SIG-M5 (cell line): ENCODE data around the gene BUD13.
"Not testable (repeated sequence)": the region's sequence is repeated elsewhere in the genome, so short reads cannot be mapped to it uniquely, and the experiment has no call there.

Source experiments
- DNase-seq: peaks from one replicate; lab custom pipeline; 2025; lab: John Stamatoyannopoulos, UW

BUD13 gene, protein sequence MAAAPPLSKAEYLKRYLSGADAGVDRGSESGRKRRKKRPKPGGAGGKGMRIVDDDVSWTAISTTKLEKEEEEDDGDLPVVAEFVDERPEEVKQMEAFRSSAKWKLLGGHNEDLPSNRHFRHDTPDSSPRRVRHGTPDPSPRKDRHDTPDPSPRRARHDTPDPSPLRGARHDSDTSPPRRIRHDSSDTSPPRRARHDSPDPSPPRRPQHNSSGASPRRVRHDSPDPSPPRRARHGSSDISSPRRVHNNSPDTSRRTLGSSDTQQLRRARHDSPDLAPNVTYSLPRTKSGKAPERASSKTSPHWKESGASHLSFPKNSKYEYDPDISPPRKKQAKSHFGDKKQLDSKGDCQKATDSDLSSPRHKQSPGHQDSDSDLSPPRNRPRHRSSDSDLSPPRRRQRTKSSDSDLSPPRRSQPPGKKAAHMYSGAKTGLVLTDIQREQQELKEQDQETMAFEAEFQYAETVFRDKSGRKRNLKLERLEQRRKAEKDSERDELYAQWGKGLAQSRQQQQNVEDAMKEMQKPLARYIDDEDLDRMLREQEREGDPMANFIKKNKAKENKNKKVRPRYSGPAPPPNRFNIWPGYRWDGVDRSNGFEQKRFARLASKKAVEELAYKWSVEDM

DNA sequence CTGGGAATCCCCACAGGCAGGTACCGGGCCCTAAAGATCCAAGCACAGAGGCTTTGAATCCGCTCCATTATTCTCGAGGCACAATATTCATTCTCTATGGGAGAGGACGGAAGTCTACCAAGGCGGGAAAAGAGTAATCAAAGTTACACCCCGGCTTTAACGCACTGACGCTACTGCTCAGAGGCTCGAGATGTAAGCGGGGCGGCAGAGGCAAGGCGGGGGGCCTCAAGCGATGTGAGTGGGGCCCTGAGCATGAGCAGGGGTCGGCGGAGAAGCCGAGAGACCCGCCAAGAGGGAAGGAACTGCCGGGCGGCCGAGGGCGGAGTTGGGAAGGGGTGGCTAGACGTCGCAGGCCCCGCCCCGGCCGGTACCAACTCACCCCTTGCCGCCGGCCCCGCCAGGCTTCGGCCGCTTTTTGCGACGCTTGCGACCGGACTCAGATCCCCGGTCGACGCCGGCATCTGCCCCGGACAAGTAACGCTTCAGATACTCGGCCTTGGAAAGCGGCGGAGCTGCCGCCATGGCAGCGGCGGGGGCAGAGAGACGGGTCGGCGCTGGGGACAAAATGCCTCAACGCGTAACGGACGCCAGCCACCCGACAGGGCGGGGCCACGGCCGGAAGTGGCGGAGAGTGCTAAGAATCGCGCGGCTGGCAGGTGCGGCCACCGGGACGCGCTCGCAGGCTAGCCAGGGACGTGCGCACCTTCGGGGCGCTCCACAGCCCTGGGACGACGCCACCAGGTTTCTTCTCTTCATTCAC is at the start of gene BUD13:
BUD13 (minus strand) TSS at position 545 of the 760 bp plus-strand sequence; CDS start at position 522, 23 bp downstream.
- DNase-seq, result peak; percentile 10

DNA sequence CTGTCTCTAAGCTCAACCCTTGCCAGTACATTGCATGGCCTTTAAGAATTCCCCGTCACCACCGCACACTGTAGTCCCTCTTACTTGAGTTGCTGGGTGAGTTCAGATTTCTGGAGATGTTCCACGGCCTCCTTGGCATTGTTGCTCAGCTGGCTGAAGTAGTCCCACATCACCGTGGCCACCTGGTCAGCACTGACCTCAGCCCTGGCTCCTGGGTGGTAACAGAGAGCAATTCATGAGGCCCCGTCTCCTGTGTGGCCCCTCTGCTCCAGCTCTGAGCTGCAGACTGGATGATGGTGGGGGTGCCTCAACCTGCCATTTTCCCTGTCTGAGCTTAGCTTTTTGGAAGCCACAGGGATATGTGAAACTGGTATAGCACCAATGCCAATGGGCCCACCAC is 49.8 kb upstream of the BUD13 start:
- DNase-seq, result no peak

DNA sequence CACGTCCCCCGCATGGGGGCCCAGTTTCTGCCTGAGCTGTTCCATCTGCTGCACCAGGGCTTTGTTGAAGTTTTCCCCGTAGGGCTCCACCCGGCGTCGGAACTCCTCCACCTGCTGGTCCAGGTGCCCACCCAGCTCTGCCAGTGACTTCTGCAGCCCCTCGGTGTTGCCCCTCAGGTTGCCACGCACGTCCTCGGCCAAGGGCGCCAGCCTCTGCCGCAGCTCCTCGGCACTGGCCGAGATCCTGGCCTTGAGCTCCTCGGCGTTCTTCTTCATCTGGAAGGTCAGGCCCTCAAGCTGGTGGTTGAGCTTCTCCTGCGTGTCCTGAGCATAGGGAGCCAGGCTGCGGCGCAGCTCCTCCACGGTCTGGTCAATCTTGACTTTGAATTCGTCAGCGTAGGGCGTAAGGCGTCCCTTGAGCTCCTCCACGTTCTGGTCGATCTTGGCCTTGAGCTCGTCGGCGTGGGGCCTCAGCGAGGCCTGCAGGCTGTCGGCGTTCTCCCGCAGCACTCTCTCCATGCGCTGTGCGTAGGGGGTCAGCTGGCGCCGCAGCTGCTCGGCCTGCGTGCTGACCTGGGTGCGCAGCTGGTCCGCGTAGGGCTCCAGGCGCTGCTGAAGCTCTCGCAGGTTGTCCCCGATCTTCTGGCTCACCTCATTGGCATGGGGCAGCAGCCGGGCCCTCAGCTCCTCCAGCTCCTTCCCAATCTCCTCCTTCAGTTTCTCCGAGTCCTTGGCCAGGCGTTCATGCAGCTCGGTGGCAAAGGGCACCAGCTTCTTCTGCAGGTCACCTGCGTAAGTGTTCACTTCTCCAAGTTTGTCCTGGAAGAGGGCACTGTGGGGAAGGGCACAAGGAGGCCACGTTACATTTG is 48.5 kb upstream of the BUD13 start:
- DNase-seq, result no peak

DNA sequence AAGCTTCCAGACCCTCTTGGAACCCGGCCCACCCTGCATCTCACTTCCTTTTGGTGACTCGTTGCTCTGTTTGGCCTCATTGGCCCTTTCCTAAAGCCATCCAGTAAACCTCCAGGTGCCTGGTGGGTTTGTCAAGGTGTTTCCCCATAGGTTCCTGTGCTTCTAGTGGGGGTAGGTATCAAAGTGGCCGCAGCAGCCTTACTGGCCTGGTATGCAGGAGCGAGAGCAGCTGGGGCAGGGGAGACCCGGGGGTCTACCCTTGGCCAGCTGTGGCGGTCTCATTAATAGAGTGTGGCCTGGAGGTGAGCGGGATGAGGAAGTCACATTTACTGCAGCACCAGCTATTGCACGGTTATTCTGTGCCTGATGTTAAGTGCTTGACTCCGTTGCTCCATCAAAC is 46.3 kb upstream of the BUD13 start:
- DNase-seq, result no peak

DNA sequence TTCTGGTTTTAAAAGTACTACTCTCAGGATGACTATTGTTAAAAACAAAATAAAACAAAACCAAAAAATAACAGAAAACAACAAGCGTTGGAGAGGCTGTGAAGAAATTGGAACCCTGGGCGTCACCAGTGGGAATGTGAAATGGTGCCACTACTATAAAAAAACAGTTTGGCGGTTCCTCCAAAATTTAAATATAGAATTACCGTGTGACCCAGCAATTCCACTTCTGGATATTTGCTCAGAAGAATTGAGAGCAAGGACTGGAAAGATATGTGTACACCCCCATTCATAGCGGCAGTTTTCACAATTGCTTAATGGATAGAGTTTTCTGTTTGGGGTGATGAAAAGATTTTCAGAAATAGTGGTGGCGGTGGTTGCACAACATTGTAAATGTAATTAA is 41.7 kb upstream of the BUD13 start:
- no peak for DNase-seq

DNA sequence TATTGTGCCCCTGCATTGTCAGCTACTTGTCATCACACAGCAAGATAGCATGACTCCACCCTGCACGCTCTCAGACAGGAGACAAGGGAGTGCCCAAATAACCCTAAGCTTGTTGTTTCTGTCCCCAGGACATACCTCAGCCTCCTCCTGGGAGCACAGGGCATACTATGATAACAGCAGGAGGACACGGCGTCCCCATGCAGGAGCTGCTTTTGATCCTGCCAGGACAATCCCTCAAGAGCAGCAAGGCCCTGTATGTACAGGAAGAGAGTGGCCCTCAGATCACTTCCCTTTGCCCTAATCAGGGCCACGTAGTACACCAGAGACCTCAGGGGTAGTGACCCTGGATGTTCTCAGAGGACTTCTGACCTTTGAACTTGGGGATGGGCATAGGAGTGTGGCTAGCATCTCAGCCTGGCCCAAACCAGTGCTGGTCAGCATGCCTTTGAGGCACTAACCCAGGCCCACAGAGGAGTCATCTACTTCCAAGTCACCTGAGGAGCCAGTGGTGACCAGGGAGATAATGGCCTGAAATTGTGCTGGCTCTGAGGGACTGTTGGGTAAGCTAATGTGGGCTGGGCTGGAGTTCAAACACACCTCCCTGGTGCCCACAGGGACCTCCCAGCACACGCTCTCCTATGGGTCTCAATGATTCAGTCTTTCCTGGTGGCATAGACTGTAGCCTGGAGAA is 41.1 kb upstream of the BUD13 start:
- no peak for DNase-seq

DNA sequence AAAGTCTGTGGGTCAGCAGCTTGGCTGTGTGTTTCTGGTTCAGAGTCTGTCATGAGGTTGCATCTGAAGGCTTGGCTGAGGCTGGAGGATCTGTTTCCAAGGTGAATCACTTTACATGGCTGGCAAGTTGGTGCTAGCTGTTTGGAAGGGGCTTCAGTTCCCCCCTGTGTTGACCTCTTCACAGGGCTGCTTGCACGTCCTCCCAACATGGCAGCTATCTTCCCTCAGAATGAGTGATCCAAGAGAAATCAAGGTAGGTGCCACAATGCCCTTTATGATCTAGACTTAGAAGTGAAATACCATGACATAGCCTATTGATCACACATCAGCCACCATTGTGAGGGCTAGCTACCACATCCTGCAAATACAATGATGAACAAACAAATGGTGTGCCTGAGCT is 40.4 kb upstream of the BUD13 start:
- DNase-seq, result no peak

DNA sequence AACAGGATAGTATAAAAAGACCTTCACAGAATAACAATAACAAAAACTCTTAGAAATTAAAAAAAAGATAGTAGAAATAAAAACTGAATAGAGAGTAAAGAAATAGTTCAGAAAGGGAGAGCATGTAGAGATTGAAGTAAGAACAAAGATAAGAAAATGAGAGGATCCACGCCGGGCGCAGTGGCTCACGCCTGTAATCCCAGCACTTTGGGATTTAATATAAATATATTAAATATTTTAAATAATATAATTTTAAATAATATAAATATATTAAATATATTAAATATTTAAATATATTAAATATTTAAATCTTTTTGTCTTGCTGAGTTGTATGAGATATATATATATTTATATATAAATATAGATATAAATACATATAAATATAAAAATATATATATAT is 39.3 kb upstream of the BUD13 start:
- no peak for DNase-seq

DNA sequence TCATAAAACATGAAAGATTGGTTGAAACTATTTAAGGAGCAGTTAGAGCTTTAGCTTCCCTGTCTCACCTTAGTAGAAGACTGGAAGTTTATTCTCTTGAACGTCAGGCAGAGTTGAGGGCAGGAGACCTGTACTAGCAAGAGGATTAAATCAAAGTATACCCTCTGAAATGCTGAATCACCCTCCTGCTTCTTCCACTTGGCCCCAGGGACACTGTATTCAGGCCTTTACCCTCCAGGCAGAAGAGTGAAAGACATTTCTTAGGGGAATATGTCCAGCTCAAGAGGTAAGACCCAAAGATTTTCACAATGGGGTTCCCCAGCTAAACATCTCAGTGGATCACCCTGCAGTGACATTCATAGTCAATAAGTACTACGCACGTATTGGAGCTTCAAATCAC is 38.4 kb upstream of the BUD13 start:
- no peak for DNase-seq

DNA sequence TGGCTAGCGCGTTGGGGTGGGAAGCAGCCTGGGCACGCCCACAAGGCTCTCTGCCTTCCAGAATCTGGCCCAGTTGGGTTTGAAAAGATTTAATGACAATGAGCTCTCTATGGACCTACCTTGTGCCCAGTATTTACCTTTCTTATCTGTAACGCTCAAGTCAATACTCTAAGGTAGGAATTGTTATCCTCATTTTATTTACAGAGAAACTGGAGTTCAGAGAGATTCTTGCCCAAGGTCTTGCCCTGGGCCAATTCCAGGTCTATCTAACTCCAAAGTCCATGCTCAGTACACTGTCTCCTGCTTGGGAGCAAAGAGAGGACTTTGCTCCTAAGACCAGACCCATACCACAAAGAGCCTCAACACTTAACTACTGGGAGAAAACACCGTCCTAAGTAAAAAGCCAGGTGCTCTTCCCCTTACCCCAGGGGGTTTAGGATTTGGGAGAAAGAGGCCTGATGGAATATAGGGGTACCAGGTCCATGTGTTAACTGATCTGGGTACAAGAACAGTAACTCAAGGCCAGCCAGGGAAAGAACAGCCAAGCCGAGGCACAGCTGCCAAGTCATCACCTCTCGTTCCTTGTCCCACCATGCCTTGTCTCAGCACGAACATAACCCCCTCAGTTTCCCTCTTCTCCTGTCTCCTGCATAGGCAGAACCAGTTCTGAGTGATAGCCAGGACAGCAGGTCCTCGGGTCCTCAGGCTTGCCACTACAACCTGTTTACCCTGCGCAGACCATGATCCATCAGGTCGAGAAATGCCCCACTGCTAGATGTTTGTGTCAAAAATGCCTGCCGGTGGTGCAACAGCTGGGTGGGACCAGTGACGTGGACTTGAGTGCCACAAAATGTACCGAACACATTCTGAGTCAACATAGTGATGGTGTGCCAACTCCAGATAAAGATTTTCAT is 35.7 kb upstream of the BUD13 start:
- no peak for DNase-seq

DNA sequence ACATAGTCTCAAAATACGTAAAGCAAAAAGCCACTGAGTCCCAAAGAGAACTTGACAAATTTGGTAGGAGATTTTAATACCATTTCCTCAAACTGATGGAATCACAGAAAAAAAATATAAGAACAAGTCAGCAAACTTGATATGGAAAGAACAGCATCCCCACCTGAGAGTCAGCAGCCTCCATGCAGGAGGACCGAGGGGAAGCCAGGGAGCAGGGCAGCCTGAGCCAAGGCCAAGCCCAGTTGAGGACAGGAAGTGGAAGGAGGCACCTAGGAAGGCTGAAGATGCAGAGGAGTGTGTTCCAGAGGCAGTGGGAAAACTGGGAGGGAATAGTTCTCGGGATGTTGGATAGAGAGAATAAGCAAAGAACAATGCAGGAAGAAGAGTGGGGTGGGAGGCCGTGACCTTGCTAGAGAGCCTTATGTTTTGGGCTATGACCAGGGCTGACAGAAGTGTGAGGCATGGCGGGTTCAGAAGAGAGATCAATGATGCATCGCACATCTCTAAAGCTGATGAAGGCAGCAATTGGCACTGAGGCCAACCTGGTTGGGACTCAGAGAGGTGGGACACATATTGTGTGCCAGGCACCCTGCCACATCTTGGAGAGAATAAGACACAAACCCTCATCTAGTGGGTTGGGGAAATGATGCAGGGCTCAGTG is 34.9 kb upstream of the BUD13 start:
- DNase-seq, result no peak

DNA sequence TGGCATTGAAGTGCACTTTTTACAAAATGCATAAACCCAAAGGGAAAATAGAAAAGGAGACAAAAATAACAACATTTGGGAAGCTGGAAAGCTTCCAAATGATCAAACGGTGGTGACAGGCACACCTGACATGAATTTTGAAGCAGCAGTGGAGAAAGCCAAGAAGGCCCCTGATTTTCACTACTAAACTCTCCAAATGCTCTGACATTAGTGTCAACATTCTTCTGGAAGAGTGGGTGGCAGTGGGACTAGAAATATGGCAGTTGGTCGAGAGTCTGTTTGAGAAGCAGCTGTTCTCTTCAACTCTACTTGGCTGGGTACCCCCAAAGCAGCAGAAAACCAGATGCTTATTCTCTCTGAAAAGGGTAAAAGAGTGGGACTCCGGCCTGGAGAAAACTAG is 31.2 kb upstream of the BUD13 start:
- no peak for DNase-seq

DNA sequence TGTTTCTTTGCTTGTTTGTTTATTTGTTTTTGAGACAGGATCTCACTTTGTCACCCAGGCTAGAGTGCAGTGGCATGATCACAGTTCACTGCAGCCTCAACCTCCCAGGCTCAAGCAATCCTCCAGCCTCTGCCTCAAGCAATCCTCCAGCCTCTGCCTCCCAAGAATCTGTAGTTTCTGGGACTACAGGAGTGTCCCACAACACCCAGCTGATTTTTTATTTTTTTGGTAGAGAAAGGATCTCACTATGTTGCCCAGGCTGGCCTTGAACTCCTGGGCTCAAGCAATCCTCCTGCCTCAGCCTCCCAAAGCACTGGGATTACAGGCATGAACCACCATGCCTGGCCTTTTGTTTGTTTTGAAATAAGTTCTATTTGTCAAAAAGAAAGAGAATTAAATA is 28.9 kb upstream of the BUD13 start:
- DNase-seq, result not testable (repeated sequence)

DNA sequence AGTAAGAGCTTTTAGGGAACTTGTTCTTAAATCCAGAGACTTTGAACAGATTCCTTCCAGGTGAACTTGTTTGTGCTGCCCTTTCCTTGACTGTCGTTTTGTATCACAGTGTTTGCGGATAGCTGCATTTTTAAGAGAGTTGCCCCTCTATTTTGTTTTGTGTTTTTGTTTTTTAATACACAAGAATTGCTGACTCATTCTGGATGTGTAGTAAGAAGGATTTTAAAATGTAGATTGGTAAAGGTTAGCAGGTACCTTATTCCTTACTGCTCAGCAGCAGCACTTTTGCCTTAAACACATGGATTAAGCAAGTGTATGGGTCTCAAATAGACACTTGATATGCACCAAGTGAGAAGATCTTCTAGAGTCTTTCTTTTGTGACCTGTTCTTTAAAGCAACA is 27.8 kb upstream of the BUD13 start:
- DNase-seq, result no peak

DNA sequence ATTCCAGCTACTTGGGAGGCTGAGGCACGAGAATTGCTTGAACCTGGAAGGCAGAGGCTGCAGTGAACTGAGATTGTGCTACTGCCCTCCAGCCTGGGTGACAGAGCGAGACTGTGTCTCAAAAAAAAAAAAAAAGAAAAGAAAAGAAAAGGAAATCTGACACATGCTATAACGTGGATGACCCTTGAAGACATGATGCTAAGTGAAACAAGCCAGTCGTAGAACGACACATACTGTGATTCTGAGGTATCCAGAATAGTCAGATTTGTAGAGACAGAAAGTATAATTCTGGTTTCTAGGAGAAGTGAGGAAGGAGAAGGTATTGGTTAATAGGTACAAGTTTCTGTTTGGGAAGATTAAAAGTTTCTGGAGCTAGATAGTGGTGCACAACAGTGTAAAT is 25.6 kb upstream of the BUD13 start:
- DNase-seq, result no peak

DNA sequence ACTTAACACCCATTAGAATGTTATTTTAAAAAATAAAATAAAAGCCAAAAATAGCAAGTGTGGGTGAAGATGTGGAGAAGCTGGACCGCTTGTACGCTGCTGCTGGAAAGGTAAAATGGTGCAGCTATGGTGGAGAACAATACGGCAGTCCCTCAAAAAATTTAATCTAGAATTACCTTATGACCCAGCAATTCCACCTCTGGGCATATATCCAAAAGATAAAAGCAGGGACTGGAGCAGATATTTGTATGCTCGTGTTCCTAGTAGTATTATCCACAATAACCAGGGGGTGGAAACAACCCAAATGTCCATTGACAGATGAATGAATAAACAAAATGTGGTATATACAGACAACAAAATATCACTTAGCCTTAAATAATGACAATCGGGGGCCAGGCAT is 25.0 kb upstream of the BUD13 start:
- no peak for DNase-seq

DNA sequence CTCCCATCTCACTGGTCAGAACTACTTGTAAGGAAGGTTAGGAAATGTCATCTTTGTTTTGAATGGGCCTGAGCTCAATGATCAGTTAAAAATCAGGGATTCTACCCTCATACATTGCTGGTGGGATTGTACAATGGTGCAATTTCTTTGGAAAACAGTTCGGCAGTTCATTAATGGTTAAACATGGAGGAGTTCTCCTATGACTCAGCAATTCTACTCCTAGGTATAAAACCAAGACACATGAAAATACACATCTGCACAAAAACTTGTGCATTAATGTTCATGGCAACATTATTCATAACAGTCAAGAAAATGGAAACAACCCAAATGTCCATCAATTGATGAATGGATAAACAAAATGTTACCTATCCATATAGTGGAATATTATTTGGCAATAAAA is 23.8 kb upstream of the BUD13 start:
- DNase-seq, result no peak

DNA sequence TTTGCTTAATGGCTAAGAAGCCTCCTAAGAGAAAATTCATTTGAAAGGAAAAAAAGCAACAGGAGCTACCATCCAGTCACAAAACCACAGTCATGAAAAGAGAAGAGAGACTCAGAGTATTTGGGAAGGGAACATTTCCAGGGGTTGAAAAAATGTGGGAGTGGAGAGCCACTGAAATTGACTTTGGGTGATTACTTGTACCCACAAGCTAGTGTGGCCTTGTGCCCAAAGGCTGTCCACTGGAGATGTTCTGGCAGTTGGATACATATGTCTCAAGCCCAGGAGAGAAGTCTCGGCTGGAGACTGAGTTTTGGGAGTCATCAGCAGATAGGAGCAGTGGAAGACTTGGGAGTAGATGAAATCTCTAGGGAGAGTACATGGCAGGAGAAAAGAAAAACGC is 22.1 kb upstream of the BUD13 start:
- no peak for DNase-seq

DNA sequence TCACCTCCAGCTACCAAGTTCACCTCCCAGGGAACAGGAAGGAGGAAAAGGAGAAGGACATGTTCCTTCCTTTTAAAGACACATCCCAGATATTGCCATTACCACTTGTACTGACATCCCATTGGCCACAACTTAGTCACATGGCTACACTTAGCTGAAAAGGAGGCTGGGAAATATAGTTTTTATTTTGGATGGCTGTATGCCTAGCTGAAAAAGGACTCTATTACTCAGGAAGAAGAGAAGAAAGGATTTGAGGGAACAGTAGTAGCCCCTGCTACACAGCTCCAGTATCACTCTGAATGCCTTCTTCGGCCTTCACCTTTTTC is 20.9 kb upstream of the BUD13 start:
- no peak for DNase-seq
